ENCODE measurements around the gene MEGF11. TPM values are rescaled to one million over a fixed set of nuclear protein-coding genes. Genes with fewer than 3 reads are reported as not detected.

Gene MEGF11
- total RNA-seq, 1 donor: under 0.01 TPM

DNA sequence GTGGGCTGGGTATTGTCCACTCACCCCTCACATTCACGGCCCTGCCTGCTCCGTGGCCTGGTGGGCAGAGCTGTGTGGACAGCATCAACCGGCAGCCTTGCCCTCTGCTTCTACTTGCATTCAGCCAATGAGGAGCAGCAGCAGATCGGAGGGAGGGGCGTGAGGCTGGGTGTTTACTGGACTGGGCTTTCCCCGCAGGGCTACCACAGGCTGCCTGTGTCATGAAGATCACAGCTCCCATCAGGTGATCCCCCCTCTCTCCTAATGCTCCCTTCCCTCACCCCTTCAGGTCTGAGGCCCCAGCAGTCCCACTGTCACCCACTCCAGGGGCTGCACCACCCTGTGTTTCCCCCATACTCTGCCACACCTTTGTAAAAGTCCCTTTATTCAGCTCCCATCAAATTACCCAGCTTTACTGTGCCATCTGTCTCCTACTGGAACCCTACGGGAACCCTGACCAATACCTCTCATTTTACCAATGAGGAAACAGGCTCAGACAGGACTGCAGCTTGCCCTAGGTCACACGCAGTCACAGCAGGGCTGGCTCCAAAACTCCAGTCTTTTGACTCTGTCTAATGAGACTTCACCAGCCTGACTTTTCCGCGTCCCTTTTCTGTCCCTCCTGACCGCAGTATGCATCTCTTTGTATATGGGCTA lies 81.1 kb downstream of the MEGF11 start:
- DNase-seq (ENCODE audit: low read depth): no peak
- no peak overlapping the region for H3K4me3 ChIP-seq (ENCODE audit: low read depth, low read length)
- TF ChIP-seq, protein P1, sequence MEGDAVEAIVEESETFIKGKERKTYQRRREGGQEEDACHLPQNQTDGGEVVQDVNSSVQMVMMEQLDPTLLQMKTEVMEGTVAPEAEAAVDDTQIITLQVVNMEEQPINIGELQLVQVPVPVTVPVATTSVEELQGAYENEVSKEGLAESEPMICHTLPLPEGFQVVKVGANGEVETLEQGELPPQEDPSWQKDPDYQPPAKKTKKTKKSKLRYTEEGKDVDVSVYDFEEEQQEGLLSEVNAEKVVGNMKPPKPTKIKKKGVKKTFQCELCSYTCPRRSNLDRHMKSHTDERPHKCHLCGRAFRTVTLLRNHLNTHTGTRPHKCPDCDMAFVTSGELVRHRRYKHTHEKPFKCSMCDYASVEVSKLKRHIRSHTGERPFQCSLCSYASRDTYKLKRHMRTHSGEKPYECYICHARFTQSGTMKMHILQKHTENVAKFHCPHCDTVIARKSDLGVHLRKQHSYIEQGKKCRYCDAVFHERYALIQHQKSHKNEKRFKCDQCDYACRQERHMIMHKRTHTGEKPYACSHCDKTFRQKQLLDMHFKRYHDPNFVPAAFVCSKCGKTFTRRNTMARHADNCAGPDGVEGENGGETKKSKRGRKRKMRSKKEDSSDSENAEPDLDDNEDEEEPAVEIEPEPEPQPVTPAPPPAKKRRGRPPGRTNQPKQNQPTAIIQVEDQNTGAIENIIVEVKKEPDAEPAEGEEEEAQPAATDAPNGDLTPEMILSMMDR (IDR thresholded peaks at IDR 0.05; ENCODE audit: insufficient read depth, low read depth, low read length): no peak

DNA sequence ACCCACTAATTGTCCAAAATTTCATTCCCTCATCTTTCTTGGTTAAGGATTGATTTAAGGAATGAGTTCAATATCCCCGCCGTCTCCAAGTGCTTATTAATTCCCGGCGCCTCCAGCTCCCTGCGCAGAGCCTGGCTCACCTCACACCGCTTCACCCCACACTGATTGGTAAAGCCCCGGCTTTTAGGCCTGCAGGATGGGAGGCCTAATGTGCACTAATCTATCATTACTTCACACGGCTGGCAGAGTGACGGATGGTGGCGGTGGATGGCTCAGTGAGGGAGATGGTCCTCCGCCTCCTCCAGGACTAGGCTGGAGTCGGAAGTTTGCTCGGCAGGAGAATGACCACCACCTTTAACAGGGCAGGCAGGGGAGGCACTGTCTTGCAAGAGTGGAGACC lies 81.7 kb downstream of the MEGF11 start:
- H3K4me3 ChIP-seq (ENCODE audit: low read depth, low read length): no peak overlapping the region
- DNase-seq (ENCODE audit: low read depth): no peak
- TF ChIP-seq, protein P1 (IDR thresholded peaks at IDR 0.05; ENCODE audit: insufficient read depth, low read depth, low read length): no peak

DNA sequence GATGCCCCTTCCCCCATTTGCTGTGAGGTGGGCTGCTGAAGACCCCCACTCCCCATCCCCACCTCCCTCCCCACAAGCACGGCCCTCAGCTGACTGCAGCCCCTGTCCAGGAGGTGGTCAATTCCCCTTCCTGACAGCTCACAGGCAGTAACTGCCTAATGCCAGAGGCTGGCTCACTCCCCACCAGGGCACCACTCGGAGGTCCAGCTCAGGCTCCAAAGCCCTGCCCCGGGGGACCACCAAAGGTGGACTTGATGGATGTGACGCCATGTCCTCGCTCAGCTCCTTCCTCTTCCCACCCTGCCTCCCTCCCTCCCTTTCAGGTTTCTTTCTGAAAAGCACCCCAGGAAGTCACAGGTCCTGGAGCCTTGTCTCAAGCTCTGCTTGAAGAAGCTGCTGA lies 82.8 kb downstream of the MEGF11 start:
- TF ChIP-seq, protein P1 (IDR thresholded peaks at IDR 0.05; ENCODE audit: insufficient read depth, low read depth, low read length): no peak
- H3K4me3 ChIP-seq (ENCODE audit: low read depth, low read length): no peak overlapping the region
- no peak for DNase-seq (ENCODE audit: low read depth)

DNA sequence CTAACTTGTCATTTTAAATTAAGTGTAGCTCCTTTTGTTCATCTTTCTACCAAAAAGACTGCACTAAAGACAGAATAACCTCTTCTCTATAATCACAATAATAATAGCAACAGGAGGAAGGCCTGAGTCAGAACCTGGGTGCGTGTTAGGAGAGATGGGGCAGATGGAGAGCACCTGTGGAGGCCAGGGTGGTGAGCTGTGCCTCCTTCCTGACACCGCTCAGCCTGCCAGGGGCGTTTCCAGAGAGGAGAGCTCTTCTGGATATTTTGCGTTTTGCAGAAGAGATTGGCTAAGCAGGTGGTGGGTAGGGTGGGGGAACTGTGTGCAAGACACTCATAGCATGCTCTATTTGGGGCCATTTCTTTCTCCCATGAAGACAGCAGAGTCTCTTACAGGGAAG lies 83.5 kb downstream of the MEGF11 start:
- TF ChIP-seq, protein P1 (IDR thresholded peaks at IDR 0.05; ENCODE audit: insufficient read depth, low read depth, low read length): no peak
- H3K4me3 ChIP-seq (ENCODE audit: low read depth, low read length): no peak overlapping the region
- no peak for DNase-seq (ENCODE audit: low read depth)

DNA sequence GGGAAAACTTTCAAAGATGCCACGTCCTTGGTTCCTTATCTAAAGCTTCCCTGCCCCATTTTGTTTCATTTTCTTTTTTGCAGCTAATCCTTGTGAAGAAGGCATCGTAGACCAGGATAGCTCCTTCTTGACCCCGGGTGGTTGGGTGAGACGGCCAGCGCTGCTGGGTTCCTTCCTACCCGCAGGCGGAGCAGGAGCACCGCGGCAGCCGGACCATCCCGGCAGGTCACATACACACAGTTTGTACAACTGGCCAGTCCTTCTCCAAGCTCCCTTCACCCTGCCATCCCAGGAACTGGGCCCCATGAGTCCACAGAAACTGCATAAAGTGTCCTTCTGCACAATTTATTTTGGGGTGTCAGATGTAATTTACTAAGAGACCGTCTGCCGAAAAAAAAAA lies 83.9 kb downstream of the MEGF11 start:
- TF ChIP-seq, protein P1 (IDR thresholded peaks at IDR 0.05; ENCODE audit: insufficient read depth, low read depth, low read length): no peak
- no peak for DNase-seq (ENCODE audit: low read depth)
- H3K4me3 ChIP-seq (ENCODE audit: low read depth, low read length): no peak overlapping the region

DNA sequence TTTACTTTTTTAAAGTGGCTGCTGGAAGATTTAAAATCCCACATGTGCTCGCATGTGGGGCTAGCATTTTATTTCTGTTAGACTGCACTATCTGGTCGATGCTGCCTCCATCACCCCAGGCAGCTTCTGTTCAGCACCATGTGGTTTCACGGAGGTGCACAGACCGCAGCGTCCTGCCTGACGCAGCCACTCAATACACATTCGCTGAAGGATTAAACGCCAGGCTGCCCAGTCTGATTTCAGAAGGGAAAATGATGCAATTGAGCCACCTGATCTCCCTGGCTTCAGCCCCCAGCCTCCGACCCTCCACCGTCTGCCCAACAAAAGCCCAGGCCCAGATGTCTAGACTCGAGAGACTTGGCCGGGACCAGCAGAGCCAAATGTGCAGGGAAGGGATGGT lies 84.5 kb downstream of the MEGF11 start:
- TF ChIP-seq, protein P1 (IDR thresholded peaks at IDR 0.05; ENCODE audit: insufficient read depth, low read depth, low read length): no peak
- H3K4me3 ChIP-seq (ENCODE audit: low read depth, low read length): no peak overlapping the region
- no peak for DNase-seq (ENCODE audit: low read depth)

DNA sequence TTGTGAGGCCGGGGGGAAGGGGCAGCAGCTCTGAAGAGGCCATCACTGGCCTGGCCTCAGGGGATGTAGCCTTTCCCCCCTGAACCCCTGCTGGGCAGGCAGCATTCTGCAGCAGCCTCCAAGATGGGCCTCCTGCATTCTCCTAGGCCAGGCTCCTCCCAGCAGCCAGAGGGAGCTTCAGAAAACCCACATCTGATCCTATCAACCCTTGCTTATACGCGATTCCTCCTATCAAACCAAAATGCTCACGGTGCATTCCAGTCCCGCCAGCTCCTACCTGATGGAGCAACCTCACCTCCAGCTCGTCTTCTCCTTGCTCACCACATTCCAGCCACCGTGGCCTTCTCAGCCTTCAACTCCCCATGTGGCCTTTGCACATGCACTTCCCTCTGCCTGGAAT lies 85.7 kb downstream of the MEGF11 start:
- DNase-seq (ENCODE audit: low read depth): no peak
- TF ChIP-seq, protein P1 (IDR thresholded peaks at IDR 0.05; ENCODE audit: insufficient read depth, low read depth, low read length): no peak
- H3K4me3 ChIP-seq (ENCODE audit: low read depth, low read length): no peak overlapping the region

Measured in fibroblast of villous mesenchyme (primary cell).